EH (cell line): ENCODE measurements around the gene SRGAP1.
"Not testable (repeated sequence)": the region's sequence is repeated elsewhere in the genome, so short reads cannot be mapped to it uniquely, and the experiment has no call there.

Experiments used
- DNase-seq: peaks from one replicate; pipeline ENCODE4 v3.0.0-alpha.2; 2015; ENCODE audit warnings: low read depth

Gene SRGAP1

GRCh38 chr12:64170024-64170423, 325.5 kb downstream of the SRGAP1 start:
- DNase-seq = no peak

- DNase-seq = peak; percentile 34
Observed at GRCh38 chr12:64170730-64171129, 326.2 kb downstream of the SRGAP1 start.

GRCh38 chr12:64171715-64172114, 327.2 kb downstream of the SRGAP1 start:
- peak; percentile 83 for DNase-seq

GRCh38 chr12:64172143-64172970, 327.9 kb downstream of the SRGAP1 start:
- no peak for DNase-seq

- no peak for DNase-seq
Observed at GRCh38 chr12:64173456-64173855, 329.0 kb downstream of the SRGAP1 start.

GRCh38 chr12:64175254-64175945, 330.9 kb downstream of the SRGAP1 start:
- peak; percentile 28 for DNase-seq

GRCh38 chr12:64177001-64177400, 332.5 kb downstream of the SRGAP1 start:
- DNase-seq = no peak

- peak; percentile 88 for DNase-seq
Observed at GRCh38 chr12:64178122-64178521, 333.6 kb downstream of the SRGAP1 start.

- peak; percentile 90 for DNase-seq
Observed at GRCh38 chr12:64180951-64181350, 336.5 kb downstream of the SRGAP1 start.

- peak; percentile 98 for DNase-seq
Observed at GRCh38 chr12:64181430-64182291, 337.2 kb downstream of the SRGAP1 start.

- peak; percentile 43 for DNase-seq
Observed at GRCh38 chr12:64184216-64184615, 339.7 kb downstream of the SRGAP1 start.

GRCh38 chr12:64186789-64187188, 342.3 kb downstream of the SRGAP1 start:
- peak; percentile 49 for DNase-seq

- DNase-seq = peak; percentile 82
Observed at GRCh38 chr12:64187370-64187769, 342.9 kb downstream of the SRGAP1 start.

GRCh38 chr12:64187794-64188193, 343.3 kb downstream of the SRGAP1 start:
- DNase-seq = no peak

- no peak for DNase-seq
Observed at GRCh38 chr12:64189530-64189929, 345.0 kb downstream of the SRGAP1 start.

- no peak for DNase-seq
Observed at GRCh38 chr12:64190140-64190539, 345.6 kb downstream of the SRGAP1 start.

- no peak for DNase-seq
Observed at GRCh38 chr12:64192644-64193444, 348.3 kb downstream of the SRGAP1 start.

- no peak for DNase-seq
Observed at GRCh38 chr12:64193931-64194330, 349.4 kb downstream of the SRGAP1 start.

- DNase-seq = no peak
Observed at GRCh38 chr12:64194333-64195149, 350.0 kb downstream of the SRGAP1 start.

GRCh38 chr12:64195841-64196240, 351.3 kb downstream of the SRGAP1 start:
- not testable (repeated sequence) for DNase-seq

GRCh38 chr12:64203036-64203435, 358.5 kb downstream of the SRGAP1 start:
- DNase-seq = no peak
